Fibroblast of pulmonary artery (primary cell): ENCODE data around the gene PARD6A.

ENCODE experiments used
- DNase-seq: peaks from one replicate; pipeline ENCODE4 v3.0.0-alpha.2; 2010; ENCODE audit warnings: low read depth
- H3K4me3 ChIP-seq: replicated peaks from 2 replicates; pipeline ENCODE4 v1.5.1; 2011; ENCODE audit warnings: low read depth, mild to moderate bottlenecking, control low read depth, low read length, moderate library complexity
- CTCF ChIP-seq: IDR thresholded peaks from 2 replicates; pipeline ENCODE4 v1.5.1; 2011; ENCODE audit warnings: mild to moderate bottlenecking, control low read depth, low read length, inconsistent platforms; ENCODE audit errors: missing control alignments

PARD6A gene

GRCh38 chr16:67648764-67649407, 11.9 kb upstream of the PARD6A start:
- no peak for TF ChIP-seq CTCF
- no peak for DNase-seq
- no peak overlapping the region for H3K4me3 ChIP-seq

GRCh38 chr16:67649494-67649931, 11.2 kb upstream of the PARD6A start:
- no peak for DNase-seq
- H3K4me3 ChIP-seq: no peak overlapping the region
- no peak for TF ChIP-seq CTCF

GRCh38 chr16:67650023-67650422, 10.7 kb upstream of the PARD6A start:
- no peak for TF ChIP-seq CTCF
- H3K4me3 ChIP-seq: no peak overlapping the region
- no peak for DNase-seq

GRCh38 chr16:67651039-67651438, 9.7 kb upstream of the PARD6A start:
- no peak overlapping the region for H3K4me3 ChIP-seq
- TF ChIP-seq CTCF: no peak
- no peak for DNase-seq

- no peak for DNase-seq
- no peak overlapping the region for H3K4me3 ChIP-seq
- no peak for TF ChIP-seq CTCF
Observed at GRCh38 chr16:67651847-67652246, 8.9 kb upstream of the PARD6A start.

GRCh38 chr16:67652578-67653127, 8.1 kb upstream of the PARD6A start:
- TF ChIP-seq CTCF: no peak

More at GRCh38 chr16:67652578-67653127, 8.1 kb upstream of the PARD6A start:
- DNase-seq: no peak
- peak overlapping the region; percentile 37 for H3K4me3 ChIP-seq
